Activated CD4-positive, CD25-positive, alpha-beta regulatory T cell treated with anti-CD3 and anti-CD28 coated beads, Interleukin-2, amount 50 U/mL, for 24 hours (primary cell): ENCODE measurements around the gene TMEM176A.
"Not testable (repeated sequence)": the region's sequence is repeated elsewhere in the genome, so short reads cannot be mapped to it uniquely, and the experiment has no call there.

ENCODE experiments used
- ATAC-seq, 2 donors: fragments of 150-1000 bp; cut with Tn5 transposase; one replicate each; pipeline ENCODE4 v1.10.0; 2021; ENCODE audit warnings: mild to moderate bottlenecking in 1 of 2, moderate library complexity in 1 of 2

The TMEM176A gene

GRCh38 chr7:150800581-150801241 is at the start of gene TMEM176A:
Gene TMEM176A (plus strand): TSS chr7:150800769. CDS start chr7:150801551, 782 bp downstream.
- peak; percentile 20 to 41 for ATAC-seq

GRCh38 chr7:150751702-150752101 is 48.9 kb upstream of the TMEM176A start:
- ATAC-seq, result no peak

- ATAC-seq, result no peak
These were observed 47.3 kb upstream of the TMEM176A start for GRCh38 chr7:150753239-150753638.

GRCh38 chr7:150753826-150754603 is 46.6 kb upstream of the TMEM176A start:
- ATAC-seq, result peak; percentile 82 to 84

- ATAC-seq, result peak; percentile 31 to 33
These were observed 45.6 kb upstream of the TMEM176A start for GRCh38 chr7:150754951-150755350.

GRCh38 chr7:150755473-150756099 is 45.0 kb upstream of the TMEM176A start:
- peak; percentile 61 to 71 for ATAC-seq

- no peak for ATAC-seq
These were observed 44.4 kb upstream of the TMEM176A start for GRCh38 chr7:150756166-150756565.

GRCh38 chr7:150756858-150757257 is 43.7 kb upstream of the TMEM176A start:
- no peak for ATAC-seq

GRCh38 chr7:150759479-150759878 is 41.1 kb upstream of the TMEM176A start:
- no peak for ATAC-seq

GRCh38 chr7:150766334-150766709 is 34.2 kb upstream of the TMEM176A start:
- no peak for ATAC-seq

GRCh38 chr7:150769768-150770167 is 30.8 kb upstream of the TMEM176A start:
- ATAC-seq, result no peak

GRCh38 chr7:150774131-150774530 is 26.4 kb upstream of the TMEM176A start:
- ATAC-seq, result not testable (repeated sequence)

GRCh38 chr7:150778014-150778737 is 22.4 kb upstream of the TMEM176A start:
- no peak for ATAC-seq

GRCh38 chr7:150778738-150779301 is 21.7 kb upstream of the TMEM176A start:
- ATAC-seq, result peak in 1 of 2 donors; percentile 62

- ATAC-seq, result no peak
These were observed 20.3 kb upstream of the TMEM176A start for GRCh38 chr7:150780292-150780691.

GRCh38 chr7:150781103-150781502 is 19.5 kb upstream of the TMEM176A start:
- no peak for ATAC-seq

- no peak for ATAC-seq
These were observed 18.6 kb upstream of the TMEM176A start for GRCh38 chr7:150781961-150782360.

GRCh38 chr7:150784120-150784736 is 16.3 kb upstream of the TMEM176A start:
- no peak for ATAC-seq

GRCh38 chr7:150784954-150785353 is 15.6 kb upstream of the TMEM176A start:
- ATAC-seq, result no peak

GRCh38 chr7:150787321-150788281 is 13.0 kb upstream of the TMEM176A start:
- ATAC-seq, result no peak
